Trophoblast cell (in vitro differentiated cells and primary cell): Measurements from ENCODE around the gene MAST4.

Experiments used
- DNase-seq, 2 donors: peaks; one replicate each; pipeline ENCODE4 v3.0.0-alpha.2; 2016
- H2AFZ ChIP-seq: 2 replicates; pipeline ENCODE4 v1.6.1; 2013; ENCODE audit warnings: low read length, moderate library complexity, mild to moderate bottlenecking; ENCODE audit not compliant: insufficient read depth, poor library complexity
- H2AK5ac ChIP-seq: 2 replicates; pipeline ENCODE4 v1.6.1; 2013; ENCODE audit warnings: mild to moderate bottlenecking, low read length
- H2BK120ac ChIP-seq: 2 replicates; pipeline ENCODE4 v1.6.1; 2013; ENCODE audit warnings: low read length, mild to moderate bottlenecking, moderate library complexity; ENCODE audit not compliant: insufficient read depth, poor library complexity
- H2BK12ac ChIP-seq: 2 replicates; pipeline ENCODE4 v1.6.1; 2013; ENCODE audit warnings: mild to moderate bottlenecking, low read length, moderate library complexity
- H2BK5ac ChIP-seq: 2 replicates; pipeline ENCODE4 v1.6.1; 2013; ENCODE audit warnings: low read length, low read depth, moderate library complexity, mild to moderate bottlenecking; ENCODE audit not compliant: poor library complexity
- H3K14ac ChIP-seq: 2 replicates; pipeline ENCODE4 v1.6.1; 2013; ENCODE audit warnings: mild to moderate bottlenecking, low read length
- H3K18ac ChIP-seq: 2 replicates; pipeline ENCODE4 v1.6.1; 2013; ENCODE audit warnings: mild to moderate bottlenecking, low read length
- H3K23ac ChIP-seq: 2 replicates; pipeline ENCODE4 v1.6.1; 2013; ENCODE audit warnings: low read length
- H3K27ac ChIP-seq: 2 replicates; pipeline ENCODE4 v1.5.1; 2013; ENCODE audit warnings: low read depth, mild to moderate bottlenecking, inconsistent platforms, low read length, moderate library complexity
- H3K27me3 ChIP-seq: 2 replicates; pipeline ENCODE4 v1.6.1; 2013; ENCODE audit warnings: inconsistent platforms, mild to moderate bottlenecking, low read length, moderate library complexity; ENCODE audit not compliant: insufficient read depth
- H3K36me3 ChIP-seq, 2 experiments: 1 replicate in 1 of 2; 2 replicates in 1 of 2; pipeline ENCODE4 v1.6.1; 2013; ENCODE audit warnings: low read length in 2 of 2, mild to moderate bottlenecking in 2 of 2, moderate library complexity in 1 of 2; ENCODE audit not compliant: insufficient read depth in 2 of 2, control insufficient read depth in 1 of 2
- H3K4ac ChIP-seq: 2 replicates; pipeline ENCODE4 v1.6.1; 2013; ENCODE audit warnings: low read depth, mild to moderate bottlenecking, low read length, moderate library complexity
- H3K4me1 ChIP-seq, 2 experiments: 1 replicate in 1 of 2; 2 replicates in 1 of 2; pipeline ENCODE4 v1.6.1; 2013; ENCODE audit warnings: low read length in 2 of 2, mild to moderate bottlenecking in 2 of 2, moderate library complexity in 1 of 2; ENCODE audit not compliant: insufficient read depth in 2 of 2, control insufficient read depth in 1 of 2
- H3K4me2 ChIP-seq: 2 replicates; pipeline ENCODE4 v1.6.1; 2013; ENCODE audit warnings: inconsistent platforms, mild to moderate bottlenecking, low read length, moderate library complexity
- H3K4me3 ChIP-seq: 2 replicates; pipeline ENCODE4 v1.5.1; 2013; ENCODE audit warnings: mild to moderate bottlenecking, low read depth, low read length, inconsistent platforms
- H3K79me1 ChIP-seq: one replicate; pipeline ENCODE4 v1.6.1; 2013; ENCODE audit warnings: low read length
- H3K79me2 ChIP-seq: 2 replicates; pipeline ENCODE4 v1.6.1; 2013; ENCODE audit warnings: low read length, mild to moderate bottlenecking; ENCODE audit not compliant: control insufficient read depth, insufficient read depth, poor library complexity
- H3K9ac ChIP-seq: 2 replicates; pipeline ENCODE4 v1.6.1; 2013; ENCODE audit warnings: mild to moderate bottlenecking, low read length
- H3K9me3 ChIP-seq: 2 replicates; pipeline ENCODE4 v1.6.1; 2013; ENCODE audit warnings: low read depth, mild to moderate bottlenecking, control low read depth, inconsistent platforms, low read length; ENCODE audit not compliant: insufficient read depth
- H4K12ac ChIP-seq: 2 replicates; pipeline ENCODE4 v1.6.1; 2013; ENCODE audit warnings: low read depth, mild to moderate bottlenecking, low read length, moderate library complexity
- H4K8ac ChIP-seq: 2 replicates; pipeline ENCODE4 v1.6.1; 2013; ENCODE audit warnings: low read depth, mild to moderate bottlenecking, low read length, moderate library complexity
- H4K91ac ChIP-seq: one replicate; pipeline ENCODE4 v1.6.1; 2013; ENCODE audit warnings: low read depth, mild to moderate bottlenecking, low read length, moderate library complexity
- WGBS: extraction: QIAGEN DNeasy Blood & Tissue Kit; methylation state at CpG from one replicate; pipeline ENCODE4 v1.1.7; 2013; ENCODE audit warnings: missing lambda C conversion rate; ENCODE audit not compliant: insufficient read length, insufficient coverage; ENCODE audit errors: extremely low coverage; 5-methylcytosine and 5-hydroxymethylcytosine counted together

The MAST4 gene

GRCh38 chr5:67021521-67021920 lies 425.3 kb downstream of the MAST4 start:
- no peak overlapping the region for H3K27ac ChIP-seq
- no peak for DNase-seq
- no peaks in the 10 kb centered on the region for H3K79me1 ChIP-seq
- H3K14ac ChIP-seq: no peak overlapping the region
- H2AK5ac ChIP-seq: no peak overlapping the region
- no peak overlapping the region for H2AFZ ChIP-seq
- no peak overlapping the region for H2BK120ac ChIP-seq
- H4K91ac ChIP-seq: no peak overlapping the region
- no peaks in the 10 kb centered on the region for H3K36me3 ChIP-seq
- no peak overlapping the region for H4K12ac ChIP-seq
- H3K9me3 ChIP-seq: no peaks in the 10 kb centered on the region
- no peak overlapping the region for H3K9ac ChIP-seq
- no peak overlapping the region for H2BK12ac ChIP-seq
- no peak overlapping the region for H3K23ac ChIP-seq
- H3K4me3 ChIP-seq: no peak overlapping the region
- no peaks in the 10 kb centered on the region for H3K4me1 ChIP-seq
- H3K18ac ChIP-seq: no peak overlapping the region
- no peaks in the 10 kb centered on the region for H3K79me2 ChIP-seq
- no peak overlapping the region for H4K8ac ChIP-seq
- H3K4me2 ChIP-seq: no peak overlapping the region
- H3K4ac ChIP-seq: no peak overlapping the region
- no peaks in the 10 kb centered on the region for H3K27me3 ChIP-seq
- H2BK5ac ChIP-seq: no peak overlapping the region

GRCh38 chr5:67021962-67022361 lies 425.8 kb downstream of the MAST4 start:
- Histone ChIP-seq H3K79me1 (no peaks in the 10 kb centered on the region), H4K12ac (no peak overlapping the region), H3K4me1 (no peaks in the 10 kb centered on the region), H4K91ac (no peak overlapping the region), H3K23ac (no peak overlapping the region), H3K14ac (no peak overlapping the region), H2BK12ac (no peak overlapping the region), H3K4me3 (no peak overlapping the region), H3K4me2 (no peak overlapping the region), H2AK5ac (no peak overlapping the region), H3K9ac (no peak overlapping the region), H3K9me3 (no peaks in the 10 kb centered on the region), H4K8ac (no peak overlapping the region), H3K36me3 (no peaks in the 10 kb centered on the region), H3K27ac (no peak overlapping the region), H3K4ac (no peak overlapping the region), H3K18ac (no peak overlapping the region), H2BK5ac (no peak overlapping the region), H3K79me2 (no peaks in the 10 kb centered on the region), H2AFZ (no peak overlapping the region), H3K27me3 (no peaks in the 10 kb centered on the region), H2BK120ac (no peak overlapping the region)
- WGBS: no CpG with 5 or more reads among the region's 3 CpGs
- DNase-seq: peak in 1 of 2 donors; percentile 58

- Histone ChIP-seq H4K8ac (no peak overlapping the region), H3K18ac (no peak overlapping the region), H3K4me3 (no peak overlapping the region), H3K9ac (no peak overlapping the region), H3K4me2 (no peak overlapping the region), H3K79me1 (no peaks in the 10 kb centered on the region), H3K23ac (no peak overlapping the region), H3K27ac (no peak overlapping the region), H2BK12ac (no peak overlapping the region), H4K12ac (no peak overlapping the region), H3K4ac (no peak overlapping the region), H4K91ac (no peak overlapping the region), H3K9me3 (no peaks in the 10 kb centered on the region), H3K79me2 (no peaks in the 10 kb centered on the region), H3K14ac (no peak overlapping the region), H3K36me3 (no peaks in the 10 kb centered on the region), H3K4me1 (no peaks in the 10 kb centered on the region), H3K27me3 (no peaks in the 10 kb centered on the region), H2BK5ac (no peak overlapping the region), H2AFZ (no peak overlapping the region), H2AK5ac (no peak overlapping the region), H2BK120ac (no peak overlapping the region)
- WGBS: no CpG with 5 or more reads among the region's 2 CpGs
- DNase-seq: no peak
Measured at GRCh38 chr5:67025457-67025856, 429.3 kb downstream of the MAST4 start.

GRCh38 chr5:67026278-67026677 lies 430.1 kb downstream of the MAST4 start:
- Histone ChIP-seq H2AFZ (no peak overlapping the region), H2BK120ac (no peak overlapping the region), H2BK5ac (no peak overlapping the region), H2AK5ac (no peak overlapping the region), H3K23ac (no peak overlapping the region), H3K79me1 (no peaks in the 10 kb centered on the region), H3K27ac (no peak overlapping the region), H4K8ac (no peak overlapping the region), H3K27me3 (no peaks in the 10 kb centered on the region), H3K4me3 (no peak overlapping the region), H4K12ac (no peak overlapping the region), H4K91ac (no peak overlapping the region), H3K4me1 (no peaks in the 10 kb centered on the region), H3K4me2 (no peak overlapping the region), H3K79me2 (no peaks in the 10 kb centered on the region), H3K14ac (no peak overlapping the region), H3K4ac (no peak overlapping the region), H3K9me3 (no peaks in the 10 kb centered on the region), H2BK12ac (no peak overlapping the region), H3K18ac (no peak overlapping the region), H3K36me3 (no peaks in the 10 kb centered on the region), H3K9ac (no peak overlapping the region)
- no CpG with 5 or more reads among the region's 1 CpG for WGBS
- no peak for DNase-seq
